Lower leg skin (tissue), 4 donors: Measurements from ENCODE around the gene SLC25A24. TPM values are rescaled to one million over a fixed set of nuclear protein-coding genes. Genes with fewer than 3 reads are reported as not detected.
"Not testable (repeated sequence)": the region's sequence is repeated elsewhere in the genome, so short reads cannot be mapped to it uniquely, and the experiment has no call there.

Experiments used
- DNase-seq, 2 donors: peaks; one replicate each; pipeline ENCODE4 v3.0.0-alpha.2; 2019; ENCODE audit warnings: low spot score in 2 of 2
- H3K4me3 ChIP-seq: fragments of 200-600 bp; sonication (generic); 2 replicates; pipeline ENCODE4 v1.5.1; 2017; ENCODE audit warnings: mild to moderate bottlenecking, low read depth; ENCODE audit not compliant: poor library complexity, severe bottlenecking
- CTCF ChIP-seq, 3 donors: fragments of 450-650 bp; IDR thresholded peaks; one replicate each; pipeline ENCODE4 v1.5.1; 2016; ENCODE audit warnings: antibody characterized with exemption in 3 of 3, mild to moderate bottlenecking in 3 of 3, moderate library complexity in 2 of 3
- POLR2A ChIP-seq, 2 donors: fragments of 450-650 bp; IDR thresholded peaks; one replicate each; pipeline ENCODE4 v1.6.1; 2016 to 2017; ENCODE audit warnings: antibody characterized with exemption in 2 of 2, mild to moderate bottlenecking in 1 of 2, moderate library complexity in 1 of 2
- whole genome bisulfite sequencing, 2 donors: methylation state at CpG; one replicate each; pipeline ENCODE4 v1.1.5; 2018; 5-methylcytosine and 5-hydroxymethylcytosine counted together
- intact Hi-C: fragments of 100-400 bp; cut with DNase I; formaldehyde crosslinking; loops from one replicate; pipeline ENCODE4 v1.15.0; 2023; ENCODE audit warnings: low total_unique reads
- total RNA-seq, 4 donors: library from RNA; depleted of rRNA; stranded (reverse); fragments of >200 nt; gene quantifications; one replicate each; pipeline ENCODE4 v1.1.0, GENCODE V29; 2016

Gene SLC25A24
- total RNA-seq, 4 donors from 2014 or later, result 18.5 to 20.4 (median 20.1) TPM

GRCh38 chr1:108142773-108143394 lies 57.3 kb downstream of the SLC25A24 start:
- H3K4me3 ChIP-seq, result no peak overlapping the region
- no peak for TF ChIP-seq CTCF (IDR thresholded peaks at IDR 0.05)
- TF ChIP-seq POLR2A (IDR thresholded peaks at IDR 0.05), result no peak
- WGBS, 2 donors, result 72 to 80% methylated on average over 6 of the region's 6 CpGs
- no peak for DNase-seq
- intact Hi-C loops, result no loop called here

- TF ChIP-seq POLR2A (IDR thresholded peaks at IDR 0.05), result no peak
- no peak for DNase-seq
- WGBS, 2 donors, result 93 to 94% methylated on average over 4 of the region's 4 CpGs
- intact Hi-C loops, result no loop called here
- H3K4me3 ChIP-seq, result no peak overlapping the region
These were observed 57.9 kb downstream of the SLC25A24 start for GRCh38 chr1:108142258-108142657.

- no peak for TF ChIP-seq CTCF (IDR thresholded peaks at IDR 0.05)
- no peak for DNase-seq
- WGBS, 2 donors, result 77 to 82% methylated on average over 3 of the region's 3 CpGs
- no peak overlapping the region for H3K4me3 ChIP-seq
- intact Hi-C loops, result no loop called here
These were observed 58.5 kb downstream of the SLC25A24 start for GRCh38 chr1:108141621-108142020.

GRCh38 chr1:108140936-108141335 lies 59.2 kb downstream of the SLC25A24 start:
- no peak for TF ChIP-seq CTCF (IDR thresholded peaks at IDR 0.05)
- no peak for TF ChIP-seq POLR2A (IDR thresholded peaks at IDR 0.05)
- intact Hi-C loops, result no loop called here
- 89 to 92% methylated on average over 1 of the region's 1 CpG for WGBS, 2 donors
- H3K4me3 ChIP-seq, result no peak overlapping the region
- DNase-seq, result no peak

GRCh38 chr1:108140177-108140576 lies 60.0 kb downstream of the SLC25A24 start:
- 86 to 88% methylated on average over 1 of the region's 1 CpG for WGBS, 2 donors
- TF ChIP-seq CTCF (IDR thresholded peaks at IDR 0.05) (no peak), POLR2A (IDR thresholded peaks at IDR 0.05) (no peak)
- H3K4me3 ChIP-seq, result no peak overlapping the region
- DNase-seq, result no peak
- intact Hi-C loops, result no loop called here

GRCh38 chr1:108139555-108139954 lies 60.6 kb downstream of the SLC25A24 start:
- 97 to 98% methylated on average over 8 of the region's 8 CpGs for WGBS, 2 donors
- intact Hi-C loops, DNase-seq, H3K4me3 ChIP-seq: not testable (repeated sequence)

- DNase-seq, intact Hi-C loops, H3K4me3 ChIP-seq: not testable (repeated sequence)
- WGBS, 2 donors, result 99 to 100% methylated on average over 2 of the region's 2 CpGs
These were observed 67.0 kb downstream of the SLC25A24 start for GRCh38 chr1:108133148-108133547.

GRCh38 chr1:108132367-108132766 lies 67.8 kb downstream of the SLC25A24 start:
- WGBS, 2 donors, result 91 to 97% methylated on average over 2 of the region's 2 CpGs
- intact Hi-C loops, result not testable (repeated sequence)

GRCh38 chr1:108131281-108131680 lies 68.9 kb downstream of the SLC25A24 start:
- H3K4me3 ChIP-seq, intact Hi-C loops, DNase-seq: not testable (repeated sequence)
- 88 to 93% methylated on average over 1 of the region's 1 CpG for WGBS, 2 donors

More at GRCh38 chr1:108132367-108132766, 67.8 kb downstream of the SLC25A24 start:
- DNase-seq, H3K4me3 ChIP-seq: not testable (repeated sequence)
